Measurements from ENCODE around the gene RPL18A.

RPL18A gene

DNA sequence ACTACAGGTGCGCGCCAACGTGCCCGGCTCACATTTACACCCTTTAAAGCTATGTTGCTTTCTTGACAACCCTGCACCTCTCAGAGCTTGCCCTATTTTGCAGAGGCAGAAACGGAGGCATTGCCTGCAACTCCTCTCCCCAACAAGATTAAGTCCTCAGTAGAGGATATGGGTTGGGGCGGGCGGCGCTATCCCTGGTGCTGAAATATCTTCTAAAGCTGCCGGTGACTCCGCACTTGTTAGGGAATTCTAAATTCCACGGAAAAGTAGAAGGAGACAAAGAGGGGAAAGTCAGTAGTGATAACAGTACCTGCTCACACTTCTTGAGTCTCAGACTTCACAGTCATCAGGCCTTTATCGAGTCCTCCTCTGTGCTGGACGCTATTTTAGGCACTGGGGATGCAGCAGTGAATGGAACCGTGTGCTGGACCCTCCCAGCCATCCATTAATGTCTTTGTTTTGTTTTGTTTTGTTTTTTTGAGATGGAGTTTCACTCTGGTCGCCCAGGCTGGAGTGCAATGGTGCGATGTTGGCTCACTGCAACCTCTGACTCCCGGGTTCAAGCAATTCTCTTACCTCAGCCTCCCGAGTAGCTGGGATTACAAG lies 30.0 kb downstream of the RPL18A start:
- DNase-seq (ENCODE audit: low read depth) = peak; percentile 66
- TF ChIP-seq, protein P1, sequence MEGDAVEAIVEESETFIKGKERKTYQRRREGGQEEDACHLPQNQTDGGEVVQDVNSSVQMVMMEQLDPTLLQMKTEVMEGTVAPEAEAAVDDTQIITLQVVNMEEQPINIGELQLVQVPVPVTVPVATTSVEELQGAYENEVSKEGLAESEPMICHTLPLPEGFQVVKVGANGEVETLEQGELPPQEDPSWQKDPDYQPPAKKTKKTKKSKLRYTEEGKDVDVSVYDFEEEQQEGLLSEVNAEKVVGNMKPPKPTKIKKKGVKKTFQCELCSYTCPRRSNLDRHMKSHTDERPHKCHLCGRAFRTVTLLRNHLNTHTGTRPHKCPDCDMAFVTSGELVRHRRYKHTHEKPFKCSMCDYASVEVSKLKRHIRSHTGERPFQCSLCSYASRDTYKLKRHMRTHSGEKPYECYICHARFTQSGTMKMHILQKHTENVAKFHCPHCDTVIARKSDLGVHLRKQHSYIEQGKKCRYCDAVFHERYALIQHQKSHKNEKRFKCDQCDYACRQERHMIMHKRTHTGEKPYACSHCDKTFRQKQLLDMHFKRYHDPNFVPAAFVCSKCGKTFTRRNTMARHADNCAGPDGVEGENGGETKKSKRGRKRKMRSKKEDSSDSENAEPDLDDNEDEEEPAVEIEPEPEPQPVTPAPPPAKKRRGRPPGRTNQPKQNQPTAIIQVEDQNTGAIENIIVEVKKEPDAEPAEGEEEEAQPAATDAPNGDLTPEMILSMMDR (IDR thresholded peaks at IDR 0.05; ENCODE audit: low read length, missing control alignments) = no peak
- no peak overlapping the region for H3K4me3 ChIP-seq (replicated peaks; ENCODE audit: low read depth, low read length)

DNA sequence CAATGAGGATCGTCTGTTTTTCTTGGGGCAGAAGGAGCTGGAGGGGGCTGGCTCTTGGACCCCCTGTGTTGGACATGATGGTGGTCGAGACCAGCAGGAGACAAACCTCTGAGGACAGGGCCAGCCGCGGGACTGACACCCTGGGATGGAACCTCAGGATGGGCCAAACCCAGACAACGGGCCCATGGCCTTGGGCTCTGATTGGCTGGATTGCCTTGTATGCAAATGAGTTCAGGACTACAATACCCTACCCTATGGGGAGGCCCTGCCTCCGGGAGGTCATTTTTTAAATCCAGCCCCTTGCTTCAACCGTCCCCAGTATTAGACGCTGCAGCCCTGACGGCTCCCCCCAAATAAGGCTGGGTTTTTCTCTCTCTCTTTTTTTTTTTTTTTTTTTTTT lies 34.1 kb downstream of the RPL18A start:
- H3K4me3 ChIP-seq (replicated peaks; ENCODE audit: low read depth, low read length) = no peak overlapping the region
- TF ChIP-seq, protein P1 (IDR thresholded peaks at IDR 0.05; ENCODE audit: low read length, missing control alignments) = no peak
- DNase-seq (ENCODE audit: low read depth) = no peak

DNA sequence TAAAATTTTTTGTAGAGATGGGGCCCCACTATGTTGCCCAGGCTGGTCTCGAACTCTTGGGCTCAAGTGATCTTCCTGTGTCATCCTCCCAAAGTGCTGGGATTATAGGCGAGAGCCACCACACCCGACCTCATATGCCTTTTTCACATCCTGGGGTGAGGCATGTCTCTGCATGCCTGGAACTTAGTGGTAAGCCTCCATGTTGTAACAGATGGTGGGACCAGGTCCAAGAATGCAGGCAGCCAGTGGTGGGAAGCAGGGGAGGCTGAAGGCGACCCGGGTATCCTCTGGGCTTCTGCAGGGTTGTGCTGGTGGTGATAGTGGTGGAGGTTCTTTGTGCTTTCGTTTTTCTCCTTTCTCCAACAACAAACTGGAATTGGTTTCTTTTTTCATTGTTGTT lies 43.0 kb downstream of the RPL18A start:
- H3K4me3 ChIP-seq (replicated peaks; ENCODE audit: low read depth, low read length) = no peak overlapping the region
- TF ChIP-seq, protein P1 (IDR thresholded peaks at IDR 0.05; ENCODE audit: low read length, missing control alignments) = no peak
- peak; percentile 28 for DNase-seq (ENCODE audit: low read depth)

DNA sequence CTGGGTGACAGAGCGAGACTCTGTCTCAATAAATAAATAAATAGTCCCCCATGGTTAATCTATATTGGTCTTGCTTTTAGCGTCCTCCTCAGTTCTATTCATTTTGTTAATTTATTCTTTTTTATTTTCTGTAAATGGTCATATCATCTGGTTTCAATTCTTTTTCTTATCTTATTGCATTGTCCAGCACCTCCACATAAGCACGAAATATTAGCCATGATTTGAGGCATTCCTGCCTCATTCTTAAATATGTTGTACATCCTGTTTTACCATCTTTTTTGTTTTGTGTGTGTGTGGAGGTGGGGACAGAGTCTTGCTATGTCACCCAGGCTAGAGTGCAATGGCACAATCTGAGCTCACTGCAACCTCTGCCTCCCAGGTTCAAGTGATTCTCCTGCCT lies 48.5 kb downstream of the RPL18A start:
- no peak for DNase-seq (ENCODE audit: low read depth)
- no peak overlapping the region for H3K4me3 ChIP-seq (replicated peaks; ENCODE audit: low read depth, low read length)
- TF ChIP-seq, protein P1 (IDR thresholded peaks at IDR 0.05; ENCODE audit: low read length, missing control alignments) = no peak

DNA sequence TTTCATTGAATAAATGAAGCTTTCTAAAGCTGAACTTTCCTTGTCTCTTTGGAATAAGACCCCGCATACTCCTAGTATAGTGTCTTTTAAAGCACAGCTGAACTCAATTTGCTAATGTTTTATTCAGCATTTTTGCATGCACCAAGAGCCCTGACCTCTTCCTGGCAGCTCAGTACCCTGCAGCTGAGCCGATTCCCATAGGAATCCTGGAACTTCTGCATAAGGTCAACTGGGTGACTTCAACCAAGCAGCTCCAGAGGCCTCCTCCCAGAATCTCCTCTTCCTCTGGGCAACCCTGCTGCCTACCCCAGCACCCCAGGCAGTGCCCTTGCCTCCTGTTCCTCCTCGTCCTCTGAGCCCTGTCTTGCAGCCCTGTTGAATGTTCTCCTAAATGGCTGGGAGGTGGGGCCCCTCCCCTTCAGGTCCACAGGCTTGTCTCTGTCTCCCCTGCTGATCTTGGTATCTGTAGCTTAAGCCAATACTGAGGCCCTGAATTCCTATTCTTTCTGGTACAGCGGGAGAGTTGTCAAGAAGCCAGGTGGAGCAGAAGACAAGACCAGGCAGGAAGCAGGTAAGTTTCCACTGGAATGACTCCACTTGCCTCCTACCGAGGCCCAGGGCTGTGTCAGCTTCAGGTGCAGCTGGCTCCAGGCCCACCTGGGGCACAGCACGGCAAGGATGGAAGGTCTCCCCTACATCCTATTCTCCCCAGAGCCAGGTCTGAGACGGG lies 49.5 kb downstream of the RPL18A start:
- no peak overlapping the region for H3K4me3 ChIP-seq (replicated peaks; ENCODE audit: low read depth, low read length)

DNA sequence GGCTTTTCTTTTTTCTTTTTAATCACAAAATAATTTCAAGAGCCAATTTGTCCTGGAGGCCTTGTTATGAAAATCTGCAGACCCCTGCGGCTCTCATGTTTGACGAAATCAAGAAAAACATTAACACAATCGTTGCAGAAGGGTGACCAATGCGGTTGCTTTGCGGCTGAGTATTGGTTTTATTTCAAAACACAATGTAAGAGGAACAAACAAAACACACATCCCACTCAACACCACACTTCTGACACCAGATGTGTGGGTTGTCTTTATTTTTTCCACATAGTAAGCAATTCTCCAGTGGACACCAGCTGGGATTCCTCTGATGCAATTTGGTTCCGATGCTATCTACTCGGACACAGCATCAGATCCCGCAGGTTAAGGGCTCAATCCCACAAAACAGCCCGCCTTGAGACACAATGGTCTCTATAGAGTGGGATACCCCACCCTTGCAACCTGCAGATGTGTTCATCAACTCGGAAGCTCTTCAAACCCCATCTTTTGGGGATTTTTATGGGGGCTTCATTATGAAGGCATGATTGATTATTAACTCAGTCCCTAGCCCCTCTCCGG lies 51.2 kb downstream of the RPL18A start:
- TF ChIP-seq, protein P1 (IDR thresholded peaks at IDR 0.05; ENCODE audit: low read length, missing control alignments) = no peak
- no peak overlapping the region for H3K4me3 ChIP-seq (replicated peaks; ENCODE audit: low read depth, low read length)
- no peak for DNase-seq (ENCODE audit: low read depth)

More for the DNA sequence above, 49.5 kb downstream of the RPL18A start:
- DNase-seq (ENCODE audit: low read depth) = no peak
- TF ChIP-seq, protein P1 (IDR thresholded peaks at IDR 0.05; ENCODE audit: low read length, missing control alignments) = no peak
